HuH-7 (cell line): Measurements from ENCODE around the gene GRAMD1A.
"Not testable (repeated sequence)": the region's sequence is repeated elsewhere in the genome, so short reads cannot be mapped to it uniquely, and the experiment has no call there.

Experiments used
- DNase-seq: peaks from one replicate; pipeline ENCODE4 v3.0.0; 2011; ENCODE audit warnings: low spot score

The GRAMD1A gene

DNA sequence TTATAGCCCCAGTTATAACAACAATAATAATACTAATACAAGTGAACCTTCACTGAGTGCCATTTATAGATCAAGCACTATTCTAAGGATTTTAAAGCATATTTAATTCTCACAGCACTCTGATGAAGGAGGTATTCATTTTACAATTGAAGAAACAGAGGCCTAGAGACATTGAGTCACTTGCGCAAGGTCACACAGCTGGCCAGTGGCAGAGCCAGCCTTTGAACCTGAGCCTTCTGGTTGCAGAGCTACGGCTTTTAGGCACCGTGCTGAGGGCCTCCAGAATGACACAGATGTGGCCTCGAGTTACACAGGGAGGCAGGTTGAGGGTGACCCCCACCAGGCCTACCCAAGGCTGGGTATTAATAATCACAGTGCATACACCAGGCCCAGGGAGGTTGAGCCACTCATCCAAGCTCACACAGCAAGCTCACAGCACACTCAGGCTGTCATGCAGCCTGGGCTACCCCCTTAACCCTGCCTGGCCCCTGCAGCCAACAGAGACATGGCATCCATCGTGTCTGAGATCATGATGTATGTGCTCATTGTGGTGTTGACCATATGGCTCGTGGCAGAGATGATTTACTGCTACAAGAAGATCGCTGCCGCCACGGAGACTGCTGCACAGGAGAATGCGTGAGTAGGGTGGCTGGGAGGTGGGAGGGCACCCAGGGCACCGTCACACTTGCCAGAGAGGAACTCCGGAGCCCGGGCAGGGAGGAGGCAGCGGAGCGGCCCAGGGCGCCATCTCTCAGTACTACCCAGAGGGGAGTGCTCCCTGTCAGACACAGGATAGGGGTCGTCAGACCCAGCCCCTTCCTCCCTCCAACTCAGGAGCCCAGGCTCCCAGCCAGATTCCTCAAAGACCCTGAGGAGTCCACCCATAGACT is 38.7 kb downstream of the GRAMD1A start:
- no peak for DNase-seq

DNA sequence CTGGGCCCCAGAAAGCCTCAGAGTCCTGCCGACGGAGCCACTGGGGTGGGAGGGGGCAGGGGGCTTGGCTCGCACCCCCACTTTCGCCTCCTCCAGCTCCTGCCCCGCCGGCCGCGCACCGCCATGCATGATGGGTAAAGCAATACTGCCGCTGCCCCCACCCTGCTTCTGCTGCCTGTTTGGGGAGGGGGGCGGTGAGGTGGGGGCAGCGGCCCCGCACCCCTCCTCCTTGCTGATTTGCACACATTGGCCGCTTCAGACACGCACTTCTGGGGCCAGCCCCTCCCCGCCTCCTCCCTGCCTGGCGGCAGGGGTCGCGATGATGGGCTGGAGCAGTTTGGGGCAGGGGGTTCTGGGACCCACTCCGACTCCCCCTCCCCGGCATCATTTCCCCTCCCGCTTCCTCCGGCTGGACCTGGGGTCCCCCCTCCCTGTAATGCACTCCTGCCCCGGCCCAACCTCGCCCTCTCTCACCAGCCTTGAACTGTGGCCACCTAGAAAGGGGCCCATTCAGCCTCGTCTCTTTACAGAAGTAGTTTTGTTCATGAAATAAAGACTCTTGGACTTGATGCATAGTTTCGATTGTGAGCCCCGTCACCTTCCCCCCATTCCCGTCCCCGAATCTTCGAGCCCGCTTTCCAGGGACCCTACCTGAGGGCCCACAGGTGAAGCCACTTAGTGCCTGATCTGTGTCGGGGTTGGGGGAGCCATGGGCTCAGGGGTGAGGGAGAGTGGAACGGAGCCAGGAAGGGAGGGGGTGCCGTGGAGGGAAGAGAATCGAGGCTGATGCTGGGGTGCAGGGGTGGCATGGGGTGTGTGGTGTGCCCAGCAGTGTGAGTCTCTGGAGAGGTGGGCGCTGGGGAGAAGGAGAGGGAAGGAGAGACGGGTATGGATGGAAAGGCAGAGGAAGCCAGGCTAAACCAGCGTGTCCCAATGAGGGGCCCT is 40.0 kb downstream of the GRAMD1A start:
- DNase-seq: no peak

- peak; percentile 94 for DNase-seq
These were observed 40.9 kb downstream of the GRAMD1A start for GRCh38 chr19:35040826-35041547.

DNA sequence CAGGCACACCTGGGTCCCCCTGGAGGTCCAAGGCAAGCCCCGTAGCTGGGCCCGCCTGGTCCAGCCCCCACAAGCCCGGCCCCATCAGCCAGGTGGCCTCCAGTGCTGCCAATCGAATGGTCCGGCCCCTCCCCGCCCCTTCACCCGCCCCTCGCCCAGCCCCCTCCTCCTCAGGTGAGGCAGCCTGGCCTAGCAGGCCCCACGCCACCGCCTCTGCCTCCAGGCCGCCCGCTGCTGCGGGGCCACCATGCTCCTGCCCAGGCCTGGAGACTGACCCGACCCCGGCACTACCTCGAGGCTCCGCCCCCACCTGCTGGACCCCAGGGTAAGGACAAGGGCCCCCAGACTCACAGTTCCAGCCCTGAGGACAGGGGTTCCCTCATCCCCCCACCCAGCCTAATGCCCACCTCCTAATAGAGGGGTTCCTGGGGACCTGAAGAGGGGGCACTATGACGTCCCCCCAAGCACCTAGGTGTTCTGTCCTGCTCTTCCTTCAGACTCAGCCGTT is 41.5 kb downstream of the GRAMD1A start, which contains the start of gene HPN:
TSS of gene HPN (plus strand) at position 174 of the 508 bp plus-strand sequence. CDS start 786 bp downstream, outside the sequence.
- DNase-seq: peak; percentile 89

- peak; percentile 58 for DNase-seq
These were observed 42.1 kb downstream of the GRAMD1A start for GRCh38 chr19:35042056-35042730.

GRCh38 chr19:35042954-35043604 is 43.0 kb downstream of the GRAMD1A start:
- no peak for DNase-seq

GRCh38 chr19:35043906-35044305 is 43.8 kb downstream of the GRAMD1A start:
- DNase-seq: no peak

DNA sequence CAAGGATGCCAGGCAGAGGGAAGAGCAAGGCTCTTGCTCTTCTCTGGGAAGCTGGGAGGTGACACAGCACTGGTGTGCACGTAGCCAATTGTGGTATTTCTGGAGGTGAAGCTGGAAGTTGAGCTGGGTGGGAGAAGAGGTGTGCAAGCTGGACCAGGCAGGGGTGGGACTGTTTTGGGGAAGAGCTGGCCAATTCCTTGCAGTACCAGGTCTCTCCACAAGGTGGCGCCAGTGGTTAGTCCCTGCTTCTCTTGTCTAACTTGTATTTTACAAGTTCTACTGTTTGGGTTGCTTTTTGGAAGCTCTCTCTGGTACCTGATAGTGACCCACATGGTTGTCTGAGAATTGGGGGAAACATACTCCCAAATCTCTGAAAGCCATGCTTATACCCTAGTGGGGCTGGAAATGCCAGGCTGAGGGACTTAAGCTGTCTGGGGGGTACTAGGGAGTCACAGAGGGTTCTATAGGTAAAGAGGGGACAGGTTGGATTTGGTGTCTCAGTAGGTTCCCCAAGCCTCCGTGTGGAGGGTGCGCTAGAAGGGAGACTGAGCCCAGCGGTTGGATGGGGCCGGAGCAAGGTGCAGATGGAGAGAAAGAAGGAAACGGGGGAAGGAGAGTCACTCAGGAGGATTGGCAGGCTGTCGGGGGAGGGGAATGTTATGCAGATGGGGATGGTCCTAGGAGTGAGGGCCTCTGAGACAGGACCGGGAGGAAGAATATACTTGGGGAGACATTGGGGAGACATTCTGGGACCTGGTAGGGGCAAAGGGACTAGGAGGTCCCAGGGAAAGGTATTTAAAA is 44.4 kb downstream of the GRAMD1A start:
- DNase-seq: peak; percentile 84

DNA sequence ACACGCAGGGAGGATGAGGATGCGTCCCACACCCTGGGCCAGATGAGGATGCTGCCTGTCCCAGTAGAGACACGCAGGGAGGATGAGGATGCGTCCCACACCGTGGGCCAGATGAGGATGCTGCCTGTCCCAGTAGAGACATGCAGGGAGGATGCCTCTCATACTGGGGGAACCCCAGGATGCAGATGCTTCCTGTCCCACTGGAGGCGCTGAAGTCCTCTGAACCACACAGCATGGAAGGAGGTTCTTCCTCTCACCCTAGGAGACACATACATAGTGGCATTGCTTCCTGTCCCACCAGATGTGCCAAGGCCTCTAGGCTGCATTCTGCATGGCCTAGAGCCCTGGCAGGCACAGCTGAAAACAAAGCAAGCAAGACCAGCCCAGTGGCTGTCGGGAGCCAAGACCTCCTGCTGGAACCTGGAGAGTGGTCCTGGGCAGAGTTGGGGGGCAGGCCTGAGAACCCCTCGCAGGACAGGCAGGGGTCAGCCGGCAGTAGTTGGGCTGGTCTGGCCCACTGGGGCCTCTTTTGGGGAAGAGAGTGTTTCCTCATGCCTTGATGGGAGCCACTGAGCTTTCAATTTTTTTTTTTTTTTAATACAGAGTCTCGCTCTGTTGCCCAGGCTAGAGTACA is 45.7 kb downstream of the GRAMD1A start:
- DNase-seq: peak; percentile 68

GRCh38 chr19:35046461-35046860 is 46.3 kb downstream of the GRAMD1A start:
- DNase-seq: no peak

GRCh38 chr19:35048911-35049411 is 48.8 kb downstream of the GRAMD1A start:
- DNase-seq: no peak

GRCh38 chr19:35049456-35049855 is 49.3 kb downstream of the GRAMD1A start:
- no peak for DNase-seq

- DNase-seq: not testable (repeated sequence)
These were observed 50.5 kb downstream of the GRAMD1A start for GRCh38 chr19:35050662-35051061.

DNA sequence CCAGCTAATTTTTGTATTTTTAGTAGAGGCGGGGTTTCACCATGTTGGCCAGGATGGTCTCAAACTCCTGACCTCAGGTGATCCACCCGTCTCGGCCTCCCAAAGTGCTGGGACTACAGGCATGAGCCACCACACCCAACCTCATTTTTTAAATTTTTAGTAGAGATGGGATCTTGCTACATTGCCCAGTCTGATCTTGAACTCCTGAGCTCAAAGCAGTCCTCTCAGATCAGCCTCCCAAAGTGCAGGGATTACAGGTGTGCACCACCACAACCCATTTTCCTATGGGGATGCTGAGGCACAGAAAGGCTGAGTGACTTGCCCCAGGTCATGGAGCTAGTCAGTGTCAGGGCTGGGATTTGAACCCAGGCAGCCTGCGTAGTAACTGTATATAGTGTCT is 51.1 kb downstream of the GRAMD1A start:
- DNase-seq: not testable (repeated sequence)

GRCh38 chr19:35051796-35052195 is 51.7 kb downstream of the GRAMD1A start:
- DNase-seq: no peak

DNA sequence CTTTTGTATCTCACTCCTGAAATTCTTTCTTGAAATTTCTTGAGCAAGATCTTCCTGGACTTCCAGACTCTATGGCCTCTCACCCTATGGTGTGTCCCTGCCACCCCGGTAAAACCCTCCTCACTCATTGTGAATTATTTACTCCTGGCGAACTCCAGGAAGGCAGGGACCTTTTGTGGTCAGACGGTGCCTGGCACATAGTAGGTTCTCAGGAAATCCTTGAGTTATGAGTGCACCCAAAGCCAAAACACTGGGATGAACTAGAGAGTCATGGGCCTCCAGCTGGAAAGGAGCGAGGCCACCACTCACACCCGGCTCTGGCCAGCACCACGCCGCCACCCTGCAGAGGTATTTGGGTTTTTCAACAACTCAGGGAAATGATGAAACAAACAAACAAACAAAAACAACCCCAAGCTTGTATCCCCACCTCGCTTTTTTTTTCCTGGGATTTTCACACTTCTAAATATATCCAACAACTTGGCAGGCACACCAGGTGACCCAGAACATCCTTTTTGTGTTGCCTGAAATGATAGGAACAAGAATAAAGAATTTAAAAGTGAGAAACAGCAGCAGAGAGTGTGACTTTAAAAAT is 52.6 kb downstream of the GRAMD1A start:
- DNase-seq: no peak

- no peak for DNase-seq
These were observed 53.7 kb downstream of the GRAMD1A start for GRCh38 chr19:35053667-35054293.

- no peak for DNase-seq
These were observed 54.5 kb downstream of the GRAMD1A start for GRCh38 chr19:35054626-35055025.
